WTC11 (cell line): Measurements from ENCODE around the gene SLC45A3. TPM values are rescaled to one million over a fixed set of nuclear protein-coding genes. Genes with fewer than 3 reads are reported as not detected.

Experiments used
- ATAC-seq: fragments of 200-7000 bp; cut with Tn5 transposase; 2 replicates; pipeline ENCODE4 v1.10.0; 2021; ENCODE audit warnings: mild to moderate bottlenecking, moderate library complexity
- CTCF ChIA-PET: fragments of 300-600 bp; sonication (Branson Sonifier 250); formaldehyde crosslinking; loops from one replicate; lab custom pipeline; 2021; ENCODE audit warnings: antibody characterized with exemption; lab: Charles Lee
- POLR2A ChIA-PET: fragments of 350-600 bp; sonication (Branson Sonifier 250); formaldehyde crosslinking; loops from one replicate; lab custom pipeline; 2021; ENCODE audit warnings: antibody characterized with exemption; lab: Charles Lee
- DNase-seq: peaks from one replicate; pipeline ENCODE4 v3.0.0; 2021; ENCODE audit warnings: low spot score
- H3K27ac Mint-ChIP-seq: 2 replicates; pipeline ENCODE4 v1.8.0; 2021; ENCODE audit warnings: mixed read lengths
- H3K27me3 Mint-ChIP-seq: 2 replicates; pipeline ENCODE4 v1.8.0; 2021; ENCODE audit warnings: low read depth, mild to moderate bottlenecking, moderate library complexity, mixed read lengths
- H3K36me3 Mint-ChIP-seq: 2 replicates; pipeline ENCODE4 v1.8.0; 2021; ENCODE audit warnings: mixed read lengths
- H3K4me1 Mint-ChIP-seq: 2 replicates; pipeline ENCODE4 v1.8.0; 2022; ENCODE audit warnings: mixed read lengths
- H3K4me3 Mint-ChIP-seq: 2 replicates; pipeline ENCODE4 v1.8.0; 2021; ENCODE audit warnings: mild to moderate bottlenecking, moderate library complexity, mixed read lengths
- H3K9me3 Mint-ChIP-seq: 2 replicates; pipeline ENCODE4 v1.8.0; 2021; ENCODE audit warnings: mixed read lengths
- ATF1 ChIP-seq: sonication (generic); formaldehyde crosslinking; IDR thresholded peaks from 2 replicates; pipeline ENCODE4 v1.8.1; 2023; ENCODE audit warnings: mild to moderate bottlenecking, moderate library complexity, missing genetic modification reagents
- CREM ChIP-seq: sonication (generic); formaldehyde crosslinking; IDR thresholded peaks from 2 replicates; pipeline ENCODE4 v1.8.1; 2022; ENCODE audit warnings: mild to moderate bottlenecking, missing genetic modification reagents, moderate library complexity
- ELF4 ChIP-seq: sonication (generic); formaldehyde crosslinking; IDR thresholded peaks from 2 replicates; pipeline ENCODE4 v1.8.1; 2022; ENCODE audit warnings: low read depth, mild to moderate bottlenecking, moderate library complexity, missing genetic modification reagents
- ESRRA ChIP-seq: sonication (generic); formaldehyde crosslinking; IDR thresholded peaks from 2 replicates; pipeline ENCODE4 v1.8.1; 2022; ENCODE audit warnings: mild to moderate bottlenecking, missing genetic modification reagents, borderline replicate concordance
- ETV6 ChIP-seq: sonication (generic); formaldehyde crosslinking; IDR thresholded peaks from 2 replicates; pipeline ENCODE4 v1.8.1; 2022; ENCODE audit warnings: mild to moderate bottlenecking, missing genetic modification reagents
- FOXP1 ChIP-seq: sonication (generic); formaldehyde crosslinking; IDR thresholded peaks from 2 replicates; pipeline ENCODE4 v1.8.0; 2022; ENCODE audit warnings: missing genetic modification reagents, mild to moderate bottlenecking, moderate library complexity, borderline replicate concordance
- JUN ChIP-seq: sonication (generic); formaldehyde crosslinking; IDR thresholded peaks from 2 replicates; pipeline ENCODE4 v1.8.0; 2023; ENCODE audit warnings: mild to moderate bottlenecking, missing genetic modification reagents
- KAT7 ChIP-seq: sonication (generic); formaldehyde crosslinking; IDR thresholded peaks from 2 replicates; pipeline ENCODE4 v1.8.1; 2023; ENCODE audit warnings: missing genetic modification reagents, mild to moderate bottlenecking, borderline replicate concordance
- NFE2L1 ChIP-seq: sonication (generic); formaldehyde crosslinking; IDR thresholded peaks from 2 replicates; pipeline ENCODE4 v1.8.1; 2023; ENCODE audit warnings: missing genetic modification reagents
- OVOL2 ChIP-seq: fragments of 250-450 bp; sonication (Bioruptor Pico); IDR thresholded peaks from 2 replicates; pipeline ENCODE4 v1.9.0; 2021; ENCODE audit warnings: mild to moderate bottlenecking, borderline replicate concordance
- SMAD4 ChIP-seq: sonication (generic); formaldehyde crosslinking; IDR thresholded peaks from 2 replicates; pipeline ENCODE4 v1.8.0; 2022; ENCODE audit warnings: mild to moderate bottlenecking, missing genetic modification reagents
- SP1 ChIP-seq: sonication (generic); formaldehyde crosslinking; conservative IDR thresholded peaks from 2 replicates; pipeline ENCODE4 v1.8.1; 2022; ENCODE audit warnings: missing genetic modification reagents
- TCF7 ChIP-seq: sonication (generic); formaldehyde crosslinking; IDR thresholded peaks from 2 replicates; pipeline ENCODE4 v1.8.0; 2022; ENCODE audit warnings: mild to moderate bottlenecking, low read depth, missing genetic modification reagents, moderate library complexity
- ZNF396 ChIP-seq: fragments of 250-450 bp; sonication (Bioruptor Pico); IDR thresholded peaks from 2 replicates; pipeline ENCODE4 v1.8.0; 2021; ENCODE audit warnings: mild to moderate bottlenecking, moderate library complexity, borderline replicate concordance
- total RNA-seq: library from RNA; stranded (reverse); gene quantifications from 3 replicates; pipeline ENCODE4 v1.2.3, GENCODE V29; 2021
- TF ChIP-seq, protein P1 (sequence below): sonication (generic); formaldehyde crosslinking; IDR thresholded peaks from 2 replicates; pipeline ENCODE4 v1.8.0; 2022; ENCODE audit warnings: mild to moderate bottlenecking, missing genetic modification reagents
- TF ChIP-seq, protein P2 (sequence below): sonication (generic); formaldehyde crosslinking; IDR thresholded peaks from 2 replicates; pipeline ENCODE4 v1.8.1; 2022; ENCODE audit warnings: missing genetic modification reagents, borderline replicate concordance
- TF ChIP-seq, protein P3 (sequence below): sonication (generic); formaldehyde crosslinking; IDR thresholded peaks from 2 replicates; pipeline ENCODE4 v1.8.0; 2023; ENCODE audit warnings: missing genetic modification reagents, mild to moderate bottlenecking, borderline replicate concordance
- TF ChIP-seq, protein P4 (sequence below): fragments of 250-450 bp; sonication (Bioruptor Pico); IDR thresholded peaks from 2 replicates; pipeline ENCODE4 v2.1.2; 2022; ENCODE audit warnings: mild to moderate bottlenecking, moderate library complexity
- TF ChIP-seq, protein P5 (sequence below): sonication (generic); formaldehyde crosslinking; conservative IDR thresholded peaks from 2 replicates; pipeline ENCODE4 v1.8.1; 2022; ENCODE audit warnings: mild to moderate bottlenecking, missing genetic modification reagents
- TF ChIP-seq, protein P6 (sequence below): sonication (generic); formaldehyde crosslinking; IDR thresholded peaks from 2 replicates; pipeline ENCODE4 v1.8.0; 2023; ENCODE audit warnings: missing genetic modification reagents

SLC45A3 gene
- total RNA-seq, 1 experiment from 2014 or later, result 15.2 TPM

GRCh38 chr1:205632669-205633169 is 47.6 kb downstream of the SLC45A3 start:
- TF ChIP-seq, protein P1, sequence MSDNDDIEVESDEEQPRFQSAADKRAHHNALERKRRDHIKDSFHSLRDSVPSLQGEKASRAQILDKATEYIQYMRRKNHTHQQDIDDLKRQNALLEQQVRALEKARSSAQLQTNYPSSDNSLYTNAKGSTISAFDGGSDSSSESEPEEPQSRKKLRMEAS (CRISPR knock-in tag), result no peak
- TF ChIP-seq, protein P2, sequence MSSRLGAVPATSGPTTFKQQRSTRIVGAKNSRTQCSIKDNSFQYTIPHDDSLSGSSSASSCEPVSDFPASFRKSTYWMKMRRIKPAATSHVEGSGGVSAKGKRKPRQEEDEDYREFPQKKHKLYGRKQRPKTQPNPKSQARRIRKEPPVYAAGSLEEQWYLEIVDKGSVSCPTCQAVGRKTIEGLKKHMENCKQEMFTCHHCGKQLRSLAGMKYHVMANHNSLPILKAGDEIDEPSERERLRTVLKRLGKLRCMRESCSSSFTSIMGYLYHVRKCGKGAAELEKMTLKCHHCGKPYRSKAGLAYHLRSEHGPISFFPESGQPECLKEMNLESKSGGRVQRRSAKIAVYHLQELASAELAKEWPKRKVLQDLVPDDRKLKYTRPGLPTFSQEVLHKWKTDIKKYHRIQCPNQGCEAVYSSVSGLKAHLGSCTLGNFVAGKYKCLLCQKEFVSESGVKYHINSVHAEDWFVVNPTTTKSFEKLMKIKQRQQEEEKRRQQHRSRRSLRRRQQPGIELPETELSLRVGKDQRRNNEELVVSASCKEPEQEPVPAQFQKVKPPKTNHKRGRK (CRISPR knock-in tag), result no peak
- TF ChIP-seq ELF4 (CRISPR knock-in tag) (no peak), CREM (CRISPR knock-in tag) (no peak), TCF7 (CRISPR knock-in tag) (no peak), KAT7 (no peak), ETV6 (CRISPR knock-in tag) (no peak), SP1 (CRISPR knock-in tag) (no peak), OVOL2 (CRISPR knock-in tag) (no peak), NFE2L1 (no peak), FOXP1 (CRISPR knock-in tag) (no peak), ATF1 (CRISPR knock-in tag) (no peak), ZNF396 (no peak), JUN (CRISPR knock-in tag) (no peak), SMAD4 (CRISPR knock-in tag) (no peak), ESRRA (no peak)
- TF ChIP-seq, protein P3, sequence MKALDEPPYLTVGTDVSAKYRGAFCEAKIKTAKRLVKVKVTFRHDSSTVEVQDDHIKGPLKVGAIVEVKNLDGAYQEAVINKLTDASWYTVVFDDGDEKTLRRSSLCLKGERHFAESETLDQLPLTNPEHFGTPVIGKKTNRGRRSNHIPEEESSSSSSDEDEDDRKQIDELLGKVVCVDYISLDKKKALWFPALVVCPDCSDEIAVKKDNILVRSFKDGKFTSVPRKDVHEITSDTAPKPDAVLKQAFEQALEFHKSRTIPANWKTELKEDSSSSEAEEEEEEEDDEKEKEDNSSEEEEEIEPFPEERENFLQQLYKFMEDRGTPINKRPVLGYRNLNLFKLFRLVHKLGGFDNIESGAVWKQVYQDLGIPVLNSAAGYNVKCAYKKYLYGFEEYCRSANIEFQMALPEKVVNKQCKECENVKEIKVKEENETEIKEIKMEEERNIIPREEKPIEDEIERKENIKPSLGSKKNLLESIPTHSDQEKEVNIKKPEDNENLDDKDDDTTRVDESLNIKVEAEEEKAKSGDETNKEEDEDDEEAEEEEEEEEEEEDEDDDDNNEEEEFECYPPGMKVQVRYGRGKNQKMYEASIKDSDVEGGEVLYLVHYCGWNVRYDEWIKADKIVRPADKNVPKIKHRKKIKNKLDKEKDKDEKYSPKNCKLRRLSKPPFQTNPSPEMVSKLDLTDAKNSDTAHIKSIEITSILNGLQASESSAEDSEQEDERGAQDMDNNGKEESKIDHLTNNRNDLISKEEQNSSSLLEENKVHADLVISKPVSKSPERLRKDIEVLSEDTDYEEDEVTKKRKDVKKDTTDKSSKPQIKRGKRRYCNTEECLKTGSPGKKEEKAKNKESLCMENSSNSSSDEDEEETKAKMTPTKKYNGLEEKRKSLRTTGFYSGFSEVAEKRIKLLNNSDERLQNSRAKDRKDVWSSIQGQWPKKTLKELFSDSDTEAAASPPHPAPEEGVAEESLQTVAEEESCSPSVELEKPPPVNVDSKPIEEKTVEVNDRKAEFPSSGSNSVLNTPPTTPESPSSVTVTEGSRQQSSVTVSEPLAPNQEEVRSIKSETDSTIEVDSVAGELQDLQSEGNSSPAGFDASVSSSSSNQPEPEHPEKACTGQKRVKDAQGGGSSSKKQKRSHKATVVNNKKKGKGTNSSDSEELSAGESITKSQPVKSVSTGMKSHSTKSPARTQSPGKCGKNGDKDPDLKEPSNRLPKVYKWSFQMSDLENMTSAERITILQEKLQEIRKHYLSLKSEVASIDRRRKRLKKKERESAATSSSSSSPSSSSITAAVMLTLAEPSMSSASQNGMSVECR (CRISPR knock-in tag), result no peak
- TF ChIP-seq, protein P4, sequence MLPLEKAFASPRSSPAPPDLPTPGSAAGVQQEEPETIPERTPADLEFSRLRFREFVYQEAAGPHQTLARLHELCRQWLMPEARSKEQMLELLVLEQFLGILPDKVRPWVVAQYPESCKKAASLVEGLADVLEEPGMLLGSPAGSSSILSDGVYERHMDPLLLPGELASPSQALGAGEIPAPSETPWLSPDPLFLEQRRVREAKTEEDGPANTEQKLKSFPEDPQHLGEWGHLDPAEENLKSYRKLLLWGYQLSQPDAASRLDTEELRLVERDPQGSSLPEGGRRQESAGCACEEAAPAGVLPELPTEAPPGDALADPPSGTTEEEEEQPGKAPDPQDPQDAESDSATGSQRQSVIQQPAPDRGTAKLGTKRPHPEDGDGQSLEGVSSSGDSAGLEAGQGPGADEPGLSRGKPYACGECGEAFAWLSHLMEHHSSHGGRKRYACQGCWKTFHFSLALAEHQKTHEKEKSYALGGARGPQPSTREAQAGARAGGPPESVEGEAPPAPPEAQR (CRISPR knock-in tag), result no peak
- TF ChIP-seq, protein P5, sequence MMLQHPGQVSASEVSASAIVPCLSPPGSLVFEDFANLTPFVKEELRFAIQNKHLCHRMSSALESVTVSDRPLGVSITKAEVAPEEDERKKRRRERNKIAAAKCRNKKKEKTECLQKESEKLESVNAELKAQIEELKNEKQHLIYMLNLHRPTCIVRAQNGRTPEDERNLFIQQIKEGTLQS (CRISPR knock-in tag), result no peak
- TF ChIP-seq, protein P6, sequence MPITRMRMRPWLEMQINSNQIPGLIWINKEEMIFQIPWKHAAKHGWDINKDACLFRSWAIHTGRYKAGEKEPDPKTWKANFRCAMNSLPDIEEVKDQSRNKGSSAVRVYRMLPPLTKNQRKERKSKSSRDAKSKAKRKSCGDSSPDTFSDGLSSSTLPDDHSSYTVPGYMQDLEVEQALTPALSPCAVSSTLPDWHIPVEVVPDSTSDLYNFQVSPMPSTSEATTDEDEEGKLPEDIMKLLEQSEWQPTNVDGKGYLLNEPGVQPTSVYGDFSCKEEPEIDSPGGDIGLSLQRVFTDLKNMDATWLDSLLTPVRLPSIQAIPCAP (CRISPR knock-in tag), result no peak
- ChIA-PET CTCF (interaction anchor here (0.6 to 3.1 kb wide), 17 partner anchors 13 to 109 kb away, joined by 3 to 76 read pairs (median 6); partner anchors contain the start of gene SLC45A3), POLR2A (interaction anchor here (0.6 to 1.8 kb wide), 8 partner anchors 25 to 131 kb away, joined by 3 to 17 read pairs (median 4); no protein-coding TSS in a partner anchor)
- H3K27me3 Mint-ChIP-seq, result no peaks in the 10 kb centered on the region
- ATAC-seq, result no peak
- peak overlapping the region; percentile 88 for H3K27ac Mint-ChIP-seq
- DNase-seq, result no peak
- no peaks in the 10 kb centered on the region for H3K9me3 Mint-ChIP-seq
- peaks cover 25% of the 10 kb centered on the region for H3K4me1 Mint-ChIP-seq
- no peaks in the 10 kb centered on the region for H3K36me3 Mint-ChIP-seq
- H3K4me3 Mint-ChIP-seq, result peak overlapping the region; percentile 83
